ENCODE data around the gene FBN2. TPM values are rescaled to one million over a fixed set of nuclear protein-coding genes. Genes with fewer than 3 reads are reported as not detected.

The FBN2 gene
- total RNA-seq, 4 donors from 2014 or later, result 0.16 to 2.4 (median 0.26) TPM

DNA sequence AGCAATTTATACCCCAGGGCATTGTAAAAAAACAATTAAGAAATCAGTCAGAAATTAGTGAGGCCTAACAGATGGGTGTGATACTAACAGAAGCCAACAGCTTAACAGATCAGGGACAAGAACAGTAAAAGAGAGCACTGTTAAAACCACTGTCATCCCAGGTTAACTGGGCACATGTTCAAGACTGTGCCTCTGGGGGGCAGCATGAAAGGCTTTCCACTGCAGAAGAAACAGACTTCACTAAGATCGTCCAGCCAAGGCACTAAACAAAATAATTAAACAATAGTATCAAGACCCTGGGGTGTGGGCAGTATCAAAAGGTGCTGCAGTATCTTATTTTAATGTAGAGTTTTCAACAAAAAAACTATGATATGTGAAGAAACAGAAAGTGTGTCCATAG, 43.5 kb downstream of the FBN2 start:
- TF ChIP-seq CTCF (IDR thresholded peaks at IDR 0.05; ENCODE audit: low read depth), result no peak

GRCh38 chr5:128493657-128494329, 44.3 kb downstream of the FBN2 start:
- no peak for TF ChIP-seq CTCF (IDR thresholded peaks at IDR 0.05; ENCODE audit: low read depth)

- TF ChIP-seq CTCF (IDR thresholded peaks at IDR 0.05; ENCODE audit: low read depth), result no peak
Observed at GRCh38 chr5:128491291-128491690, 46.8 kb downstream of the FBN2 start.

DNA sequence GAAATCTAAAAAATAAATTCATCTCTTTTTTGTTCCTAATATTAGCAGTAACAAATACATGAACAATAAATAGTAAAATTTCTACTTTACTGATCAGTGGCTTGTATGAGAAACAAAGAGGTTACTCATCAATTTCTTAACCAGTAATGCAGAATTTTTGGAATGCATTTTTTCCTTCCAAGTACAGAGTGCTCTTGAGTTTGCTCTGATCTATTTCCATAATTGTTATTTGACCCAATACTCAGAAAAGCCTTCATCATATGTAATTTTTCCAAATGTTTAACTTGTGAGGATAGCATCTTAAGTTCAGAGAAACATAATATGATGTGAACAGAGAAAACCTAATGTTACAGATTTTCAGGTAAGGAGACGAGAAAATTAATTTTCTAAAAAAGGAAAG, 47.3 kb downstream of the FBN2 start:
- TF ChIP-seq CTCF (IDR thresholded peaks at IDR 0.05; ENCODE audit: low read depth), result no peak

- no peak for TF ChIP-seq CTCF (IDR thresholded peaks at IDR 0.05; ENCODE audit: low read depth)
Observed at GRCh38 chr5:128487041-128487440, 51.0 kb downstream of the FBN2 start.

DNA sequence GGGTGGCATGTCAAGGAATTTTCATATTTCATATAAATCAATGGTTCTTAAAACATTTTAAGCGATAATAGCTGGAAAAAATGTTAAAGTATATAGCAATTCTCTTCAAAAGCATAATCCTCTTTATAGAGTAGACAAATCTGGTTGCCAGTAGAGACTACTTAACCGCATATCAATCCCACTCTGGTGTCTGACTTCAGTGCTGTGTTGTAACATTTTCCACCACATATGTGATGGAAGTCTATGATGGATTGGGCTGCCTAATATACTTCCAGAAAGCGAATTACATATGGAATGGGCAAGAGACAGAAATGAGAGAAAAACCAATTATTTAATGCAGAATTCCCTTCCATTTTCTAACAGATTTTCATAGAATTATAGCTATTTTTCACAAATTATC, 54.3 kb downstream of the FBN2 start:
- TF ChIP-seq CTCF (IDR thresholded peaks at IDR 0.05; ENCODE audit: low read depth), result no peak

DNA sequence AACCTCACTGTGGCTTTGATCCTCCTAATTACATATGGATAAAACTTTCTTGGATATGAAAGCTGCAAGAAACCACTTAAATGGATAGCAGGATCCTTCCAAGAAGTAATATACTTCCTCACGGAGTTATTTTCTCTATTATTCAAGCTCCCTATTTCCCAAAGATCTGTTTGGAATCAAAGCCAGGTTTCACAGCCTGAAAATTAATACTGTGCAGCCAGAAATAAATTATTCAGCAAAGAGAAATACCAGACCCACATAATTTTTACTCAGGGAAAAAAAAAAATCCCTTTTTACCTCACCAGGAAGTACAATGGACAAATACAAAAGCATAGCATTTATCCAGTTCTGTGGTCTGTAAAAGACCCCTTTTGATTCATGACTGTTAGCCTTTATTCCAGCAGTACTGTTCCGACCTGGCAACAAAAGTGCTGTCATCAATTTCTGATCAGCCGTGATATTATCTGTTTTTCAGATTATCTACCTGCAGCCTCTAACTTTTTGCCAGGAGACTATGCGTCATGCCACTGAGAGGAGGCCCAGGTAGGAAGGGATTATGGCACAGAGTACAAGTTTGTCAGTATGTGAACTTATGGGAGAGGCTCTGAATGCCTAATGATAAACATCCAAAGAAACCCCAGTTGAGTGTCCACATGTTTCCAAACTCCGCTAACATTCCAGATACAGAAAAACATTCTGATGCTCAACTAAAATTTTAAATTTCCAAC, 57.0 kb downstream of the FBN2 start:
- no peak for TF ChIP-seq CTCF (IDR thresholded peaks at IDR 0.05; ENCODE audit: low read depth)

Data from subcutaneous adipose tissue (tissue), 4 donors.